Activated T-helper 2 cell treated with anti-CD3 and anti-CD28 coated beads, Interferon-gamma antibody, Interleukin-2, Interleukin-4, amounts not matched to agents 10 μg/mL and 5 μg/mL and 100 μg/mL, durations not matched to agents 14 hours and 24 hours and 36 hours (primary cell): ENCODE measurements around the gene GNAQ. TPM values are rescaled to one million over a fixed set of nuclear protein-coding genes. Genes with fewer than 3 reads are reported as not detected.

ENCODE experiments used
- DNase-seq: peaks from one replicate; pipeline ENCODE4 v3.0.0; 2021; ENCODE audit warnings: low spot score
- H3K27ac Mint-ChIP-seq: one replicate; pipeline ENCODE4 v1.8.0; 2021; ENCODE audit warnings: mixed read lengths
- H3K27me3 Mint-ChIP-seq: one replicate; pipeline ENCODE4 v1.8.0; 2021; ENCODE audit warnings: low read depth, mixed read lengths
- H3K36me3 Mint-ChIP-seq: one replicate; pipeline ENCODE4 v1.8.0; 2021; ENCODE audit warnings: low read depth, mixed read lengths
- H3K4me1 Mint-ChIP-seq: one replicate; pipeline ENCODE4 v1.8.0; 2021; ENCODE audit warnings: low read depth, mixed read lengths
- H3K4me3 Mint-ChIP-seq: one replicate; pipeline ENCODE4 v1.8.0; 2021; ENCODE audit warnings: low read depth, mild to moderate bottlenecking, moderate library complexity, mixed read lengths
- H3K9me3 Mint-ChIP-seq: one replicate; pipeline ENCODE4 v1.8.0; 2021; ENCODE audit warnings: mixed read lengths
- intact Hi-C: fragments of 100-400 bp; cut with micrococcal nuclease; formaldehyde crosslinking; loops from one replicate; pipeline ENCODE4 v1.15.1; 2023
- total RNA-seq: library from RNA; stranded (reverse); gene quantifications from 2 replicates; pipeline ENCODE4 v1.2.3, GENCODE V29; 2022

Gene GNAQ
- total RNA-seq, 1 donor from 2014 or later, result 28.6 TPM

DNA sequence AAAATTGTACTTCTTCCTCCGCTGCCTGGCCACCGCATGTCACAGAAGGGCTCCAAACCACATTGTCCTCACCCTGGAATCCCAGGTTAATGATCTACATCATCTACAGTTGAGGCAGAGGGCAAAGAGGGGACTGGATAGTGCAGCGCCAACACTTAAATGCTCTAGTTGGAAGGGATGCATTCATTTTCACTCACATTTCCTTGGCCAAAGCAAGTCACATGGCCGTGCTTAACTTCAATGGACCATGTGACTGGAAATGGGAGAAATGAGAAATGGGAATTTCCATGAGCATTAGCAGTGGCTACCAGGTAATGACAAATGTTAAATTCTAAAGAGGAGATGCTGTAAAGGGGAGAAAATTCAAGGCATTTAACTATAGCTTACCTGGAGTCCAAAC, 13.3 kb upstream of the GNAQ start:
- Mint-ChIP-seq H3K27ac (no peak overlapping the region), H3K36me3 (no peaks in the 10 kb centered on the region), H3K4me3 (no peak overlapping the region), H3K27me3 (peaks cover 27% of the 10 kb centered on the region), H3K9me3 (no peaks in the 10 kb centered on the region), H3K4me1 (peaks cover 6% of the 10 kb centered on the region)
- intact Hi-C loops, result no loop called here
- no peak for DNase-seq

GRCh38 chr9:78044189-78044588, 12.6 kb upstream of the GNAQ start:
- peaks cover 6% of the 10 kb centered on the region for H3K4me1 Mint-ChIP-seq
- no peak overlapping the region for H3K4me3 Mint-ChIP-seq
- H3K27me3 Mint-ChIP-seq, result peaks cover 26% of the 10 kb centered on the region
- H3K9me3 Mint-ChIP-seq, result no peaks in the 10 kb centered on the region
- no peaks in the 10 kb centered on the region for H3K36me3 Mint-ChIP-seq
- H3K27ac Mint-ChIP-seq, result no peak overlapping the region
- no peak for DNase-seq
- intact Hi-C loops, result no loop called here

GRCh38 chr9:78041971-78042370, 10.4 kb upstream of the GNAQ start:
- Mint-ChIP-seq H3K4me3 (no peak overlapping the region), H3K27me3 (peaks cover 19% of the 10 kb centered on the region), H3K9me3 (no peaks in the 10 kb centered on the region), H3K4me1 (peaks cover 6% of the 10 kb centered on the region), H3K27ac (no peak overlapping the region), H3K36me3 (no peaks in the 10 kb centered on the region)
- intact Hi-C loops, result no loop called here
- no peak for DNase-seq

- peaks cover 16% of the 10 kb centered on the region for H3K27me3 Mint-ChIP-seq
- intact Hi-C loops, result no loop called here
- H3K27ac Mint-ChIP-seq, result no peak overlapping the region
- H3K4me3 Mint-ChIP-seq, result no peak overlapping the region
- no peaks in the 10 kb centered on the region for H3K36me3 Mint-ChIP-seq
- peaks cover 4% of the 10 kb centered on the region for H3K4me1 Mint-ChIP-seq
- no peak for DNase-seq
- no peaks in the 10 kb centered on the region for H3K9me3 Mint-ChIP-seq
Observed at GRCh38 chr9:78040726-78041125, 9.1 kb upstream of the GNAQ start.

DNA sequence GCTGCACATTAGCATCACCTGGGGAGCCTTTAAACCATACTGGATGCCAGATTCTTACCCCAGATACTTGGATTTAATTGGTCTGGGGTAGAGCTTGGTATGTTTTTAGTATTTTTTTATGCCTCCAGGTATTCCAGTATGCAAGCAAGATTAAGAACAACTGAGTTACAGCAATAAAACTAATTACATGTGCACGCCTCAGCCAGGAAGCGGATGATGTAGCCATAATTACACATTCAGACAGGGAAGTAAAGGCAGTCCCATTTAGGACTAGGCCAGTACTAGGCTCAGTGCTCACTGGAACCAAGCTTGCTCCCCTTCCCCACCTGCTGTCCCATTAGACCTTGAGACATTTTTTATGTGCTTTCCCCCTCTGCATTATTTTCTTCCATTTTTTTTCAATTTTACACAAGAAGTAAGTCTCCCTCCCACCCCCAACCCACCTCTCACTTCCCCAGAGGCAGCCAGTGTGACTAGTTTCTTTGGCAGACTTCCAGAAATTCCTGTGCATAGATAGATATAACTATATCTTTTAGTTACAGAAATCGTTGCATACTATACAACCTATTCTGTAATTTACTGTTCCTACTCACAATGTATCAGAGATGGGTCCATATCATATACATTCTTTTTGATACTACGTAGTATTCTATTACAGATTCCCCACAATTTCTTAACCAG, 7.1 kb upstream of the GNAQ start:
- no peak overlapping the region for H3K27ac Mint-ChIP-seq
- intact Hi-C loops, result no loop called here
- H3K4me3 Mint-ChIP-seq, result no peak overlapping the region
- peaks cover 13% of the 10 kb centered on the region for H3K27me3 Mint-ChIP-seq
- H3K4me1 Mint-ChIP-seq, result peaks cover 22% of the 10 kb centered on the region
- no peaks in the 10 kb centered on the region for H3K36me3 Mint-ChIP-seq
- H3K9me3 Mint-ChIP-seq, result no peaks in the 10 kb centered on the region
- DNase-seq, result no peak

DNA sequence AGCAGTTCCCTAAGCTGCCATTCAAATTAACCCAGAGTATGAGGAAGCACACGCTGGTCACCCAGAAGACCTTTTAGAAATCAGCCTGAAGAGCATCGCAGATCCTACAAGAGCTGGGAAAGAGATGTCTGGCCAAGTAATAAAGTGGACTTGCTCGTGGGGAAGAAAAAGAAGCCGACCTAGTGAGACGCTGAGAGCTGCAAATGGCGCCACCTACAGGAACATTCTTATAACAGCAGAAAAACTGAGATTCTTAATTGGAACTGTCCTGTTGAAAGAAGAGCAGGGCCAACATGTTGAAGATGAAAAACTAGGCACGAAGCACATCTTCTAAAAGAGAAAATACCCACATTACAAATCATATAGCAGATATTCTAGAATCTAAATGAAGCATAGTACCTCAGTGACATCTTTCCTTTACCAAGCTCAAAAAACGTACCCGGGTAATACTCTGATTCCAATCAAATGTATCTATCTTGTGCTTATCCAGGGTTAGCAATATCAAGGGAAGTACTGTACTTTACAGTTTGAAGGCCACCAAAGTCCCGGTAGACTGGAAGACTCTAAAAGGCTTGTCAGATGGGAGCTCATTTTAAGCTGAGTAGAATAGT, 3.9 kb upstream of the GNAQ start:
- peaks cover 5% of the 10 kb centered on the region for H3K27me3 Mint-ChIP-seq
- H3K36me3 Mint-ChIP-seq, result no peaks in the 10 kb centered on the region
- intact Hi-C loops, result no loop called here
- H3K4me3 Mint-ChIP-seq, result no peak overlapping the region
- H3K27ac Mint-ChIP-seq, result no peak overlapping the region
- no peaks in the 10 kb centered on the region for H3K9me3 Mint-ChIP-seq
- peak; percentile 44 for DNase-seq
- peaks cover 34% of the 10 kb centered on the region for H3K4me1 Mint-ChIP-seq

GRCh38 chr9:78033870-78034269, 2.3 kb upstream of the GNAQ start:
- H3K9me3 Mint-ChIP-seq, result no peaks in the 10 kb centered on the region
- no peak for DNase-seq
- intact Hi-C loops, result loop anchor here (1.0 to 5.0 kb wide), 5 partner anchors 56 to 307 kb away; partner anchors contain the start of gene PSAT1
- peaks cover 46% of the 10 kb centered on the region for H3K4me1 Mint-ChIP-seq
- H3K27ac Mint-ChIP-seq, result no peak overlapping the region
- peaks cover 1% of the 10 kb centered on the region for H3K36me3 Mint-ChIP-seq
- H3K4me3 Mint-ChIP-seq, result no peak overlapping the region
- H3K27me3 Mint-ChIP-seq, result peaks cover 5% of the 10 kb centered on the region

- DNase-seq, result no peak
- peaks cover 52% of the 10 kb centered on the region for H3K4me1 Mint-ChIP-seq
- no peaks in the 10 kb centered on the region for H3K9me3 Mint-ChIP-seq
- H3K4me3 Mint-ChIP-seq, result peak overlapping the region; percentile 92
- H3K27ac Mint-ChIP-seq, result peak overlapping the region; percentile 94
- peaks cover 5% of the 10 kb centered on the region for H3K27me3 Mint-ChIP-seq
- peaks cover 5% of the 10 kb centered on the region for H3K36me3 Mint-ChIP-seq
- intact Hi-C loops, result loop anchor here (1.0 to 5.0 kb wide), 5 partner anchors 55 to 306 kb away; partner anchors contain the start of gene PSAT1
Observed at GRCh38 chr9:78032730-78033457, 1.3 kb upstream of the GNAQ start.

- DNase-seq, result peak; percentile 75
- intact Hi-C loops, result loop anchor here (2.0 to 5.0 kb wide), 5 partner anchors 87 to 305 kb away; partner anchors contain the start of gene PSAT1
- peaks cover 5% of the 10 kb centered on the region for H3K36me3 Mint-ChIP-seq
- H3K9me3 Mint-ChIP-seq, result no peaks in the 10 kb centered on the region
- peak overlapping the region; percentile 94 for H3K27ac Mint-ChIP-seq
- H3K27me3 Mint-ChIP-seq, result peaks cover 5% of the 10 kb centered on the region
- H3K4me3 Mint-ChIP-seq, result peak overlapping the region; percentile 92
- H3K4me1 Mint-ChIP-seq, result peaks cover 54% of the 10 kb centered on the region
Observed at GRCh38 chr9:78031893-78032729, 500 bp upstream of the GNAQ start.

DNA sequence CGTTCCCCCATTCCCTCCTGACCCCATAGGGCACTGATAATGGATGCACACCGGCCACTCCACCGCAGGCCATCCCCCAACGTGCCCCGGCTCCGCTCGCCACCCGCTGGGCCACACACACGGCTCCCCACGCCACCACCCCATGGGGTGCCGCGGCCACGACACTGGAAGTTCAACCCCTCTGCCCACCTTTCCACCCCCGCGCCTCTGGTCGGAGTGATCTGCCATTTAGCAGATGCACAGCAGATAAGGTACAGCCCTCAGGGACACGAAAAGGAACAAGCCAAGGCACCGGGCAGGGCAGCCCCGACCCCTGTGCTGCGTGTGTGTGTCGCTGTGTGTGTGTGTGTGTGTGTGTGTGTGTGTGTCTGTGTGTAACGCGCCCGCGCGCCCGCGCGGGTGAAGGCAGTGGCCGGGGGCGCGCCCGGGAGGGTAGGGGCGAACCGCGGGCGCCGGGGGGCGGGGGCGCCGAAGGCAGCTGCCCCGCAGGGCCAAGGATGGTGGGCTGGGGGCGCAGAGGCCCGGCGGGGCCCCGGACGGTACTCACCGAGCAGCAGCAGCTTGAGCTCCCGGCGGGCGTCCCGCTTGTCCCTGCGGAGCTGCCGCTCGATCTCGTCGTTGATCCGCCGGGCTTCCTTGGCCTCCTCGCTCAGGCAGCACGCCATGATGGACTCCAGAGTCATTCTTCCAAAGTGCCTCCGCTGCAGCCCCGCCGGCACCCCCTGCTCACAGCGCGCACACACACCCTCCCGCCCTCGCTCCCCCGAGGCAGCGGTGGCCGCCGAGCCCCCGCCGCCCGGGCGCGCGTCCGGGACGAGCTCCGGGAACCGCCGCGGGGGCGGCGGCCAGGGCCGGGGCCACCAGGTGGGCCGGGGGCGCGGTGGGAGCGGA, 813 bp downstream of the GNAQ start:
- Mint-ChIP-seq H3K4me3 (peak overlapping the region; percentile 94), H3K36me3 (peaks cover 5% of the 10 kb centered on the region), H3K4me1 (peaks cover 58% of the 10 kb centered on the region), H3K27ac (peak overlapping the region; percentile 92), H3K27me3 (peaks cover 3% of the 10 kb centered on the region), H3K9me3 (no peaks in the 10 kb centered on the region)
- DNase-seq, result peak; percentile 57
- intact Hi-C loops, result loop anchor here (2.0 to 5.0 kb wide), 5 partner anchors 88 to 303 kb away; partner anchors contain the start of gene PSAT1

DNA sequence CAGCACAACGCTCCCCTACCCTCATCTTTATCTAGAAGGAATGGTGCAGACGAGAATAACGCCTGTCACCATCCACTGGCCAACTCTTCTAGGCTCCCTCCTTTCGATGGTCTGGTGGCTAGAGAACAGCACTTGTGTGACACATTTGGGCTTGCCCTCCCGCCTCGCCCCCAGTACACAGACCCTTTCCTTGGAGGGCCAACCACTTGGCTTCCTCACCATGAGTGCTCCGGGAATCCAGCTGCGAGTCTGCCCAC, 1.4 kb downstream of the GNAQ start:
- Mint-ChIP-seq H3K4me3 (peak overlapping the region; percentile 94), H3K4me1 (peaks cover 57% of the 10 kb centered on the region), H3K27ac (peak overlapping the region; percentile 92), H3K36me3 (peaks cover 10% of the 10 kb centered on the region), H3K27me3 (no peaks in the 10 kb centered on the region), H3K9me3 (no peaks in the 10 kb centered on the region)
- intact Hi-C loops, result loop anchor here (2.0 to 5.0 kb wide), 5 partner anchors 89 to 303 kb away; partner anchors contain the start of gene PSAT1
- DNase-seq, result peak; percentile 26
